PFSK-1 (cell line): ENCODE results near the gene PTTG2.

Experiments
- FOXP2 ChIP-seq: optimal IDR thresholded peaks from 2 replicates; pipeline ENCODE3; 2011; ENCODE audit warnings: borderline replicate concordance, control low read depth, inconsistent platforms; ENCODE audit not compliant: insufficient read depth; ENCODE audit errors: extremely low read length, extremely low read depth
- POLR2AphosphoS5 ChIP-seq: IDR thresholded peaks from 2 replicates; pipeline ENCODE4 v1.6.1; 2012; ENCODE audit warnings: low read depth, mild to moderate bottlenecking, control low read depth, low read length, moderate library complexity
- SIN3A ChIP-seq: IDR thresholded peaks from 2 replicates; pipeline ENCODE4 v1.6.1; 2012; ENCODE audit warnings: mild to moderate bottlenecking, low read length, moderate library complexity, borderline replicate concordance; ENCODE audit not compliant: insufficient read depth
- TAF1 ChIP-seq: IDR thresholded peaks from 2 replicates; pipeline ENCODE4 v1.6.1; 2012; ENCODE audit warnings: low read length, control low read depth, borderline replicate concordance; ENCODE audit not compliant: insufficient read depth
- TF ChIP-seq, protein P1 (sequence below), 2 experiments: IDR thresholded peaks; 2 replicates each; pipeline versions ENCODE4 v1.6.1 to v1.8.0; 2011 to 2012; ENCODE audit warnings: low read depth in 2 of 2, low read length in 2 of 2, control low read depth in 1 of 2, inconsistent platforms in 1 of 2, mild to moderate bottlenecking in 1 of 2, moderate library complexity in 1 of 2; ENCODE audit not compliant: insufficient read depth in 1 of 2

Gene PTTG2

GRCh38 chr4:37948542-37948941 is 11.7 kb upstream of the PTTG2 start:
- no peak for TF ChIP-seq POLR2AphosphoS5
- TF ChIP-seq, protein P1, sequence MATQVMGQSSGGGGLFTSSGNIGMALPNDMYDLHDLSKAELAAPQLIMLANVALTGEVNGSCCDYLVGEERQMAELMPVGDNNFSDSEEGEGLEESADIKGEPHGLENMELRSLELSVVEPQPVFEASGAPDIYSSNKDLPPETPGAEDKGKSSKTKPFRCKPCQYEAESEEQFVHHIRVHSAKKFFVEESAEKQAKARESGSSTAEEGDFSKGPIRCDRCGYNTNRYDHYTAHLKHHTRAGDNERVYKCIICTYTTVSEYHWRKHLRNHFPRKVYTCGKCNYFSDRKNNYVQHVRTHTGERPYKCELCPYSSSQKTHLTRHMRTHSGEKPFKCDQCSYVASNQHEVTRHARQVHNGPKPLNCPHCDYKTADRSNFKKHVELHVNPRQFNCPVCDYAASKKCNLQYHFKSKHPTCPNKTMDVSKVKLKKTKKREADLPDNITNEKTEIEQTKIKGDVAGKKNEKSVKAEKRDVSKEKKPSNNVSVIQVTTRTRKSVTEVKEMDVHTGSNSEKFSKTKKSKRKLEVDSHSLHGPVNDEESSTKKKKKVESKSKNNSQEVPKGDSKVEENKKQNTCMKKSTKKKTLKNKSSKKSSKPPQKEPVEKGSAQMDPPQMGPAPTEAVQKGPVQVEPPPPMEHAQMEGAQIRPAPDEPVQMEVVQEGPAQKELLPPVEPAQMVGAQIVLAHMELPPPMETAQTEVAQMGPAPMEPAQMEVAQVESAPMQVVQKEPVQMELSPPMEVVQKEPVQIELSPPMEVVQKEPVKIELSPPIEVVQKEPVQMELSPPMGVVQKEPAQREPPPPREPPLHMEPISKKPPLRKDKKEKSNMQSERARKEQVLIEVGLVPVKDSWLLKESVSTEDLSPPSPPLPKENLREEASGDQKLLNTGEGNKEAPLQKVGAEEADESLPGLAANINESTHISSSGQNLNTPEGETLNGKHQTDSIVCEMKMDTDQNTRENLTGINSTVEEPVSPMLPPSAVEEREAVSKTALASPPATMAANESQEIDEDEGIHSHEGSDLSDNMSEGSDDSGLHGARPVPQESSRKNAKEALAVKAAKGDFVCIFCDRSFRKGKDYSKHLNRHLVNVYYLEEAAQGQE (IDR thresholded peaks at IDR 0.05; ENCODE audit: insufficient read depth in 1 of 2, low read depth in 2 of 2, low read length in 2 of 2): no peak

DNA sequence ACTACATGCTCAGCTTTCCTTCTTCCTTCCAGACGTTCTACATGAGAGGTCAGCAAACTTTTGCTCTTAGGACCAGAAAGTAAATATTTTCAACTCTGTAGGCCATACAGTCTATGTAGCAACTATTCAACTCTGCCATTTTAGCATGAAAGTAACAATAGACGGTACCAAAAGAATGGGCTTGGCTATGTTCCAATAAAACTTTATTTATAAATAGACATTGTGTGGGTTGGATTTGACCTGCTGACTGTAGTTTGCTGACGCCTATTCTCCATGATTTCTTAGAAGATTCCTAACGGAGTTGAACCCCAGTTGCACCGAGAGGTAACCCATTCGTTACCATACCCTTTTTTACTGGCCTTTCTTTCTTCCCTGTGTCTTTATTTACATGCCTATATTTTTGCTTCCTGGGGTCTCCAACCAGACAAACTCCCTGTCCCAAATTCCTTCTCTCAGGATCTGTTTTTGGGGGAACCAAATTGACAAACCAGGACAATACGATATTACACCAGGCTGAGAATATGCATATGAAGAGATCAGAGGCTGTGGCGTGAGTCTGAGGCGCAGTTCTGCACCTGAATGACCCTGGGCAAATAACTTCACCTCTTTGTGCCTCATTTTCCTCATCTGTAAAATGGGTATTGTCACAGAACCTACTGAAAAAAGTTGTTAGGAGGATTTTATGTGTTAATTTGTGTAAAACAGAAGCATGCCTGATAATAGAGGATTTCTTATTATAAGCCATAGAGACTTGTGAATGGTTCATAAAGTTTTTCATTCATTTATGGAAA is 10.4 kb upstream of the PTTG2 start:
- TF ChIP-seq FOXP2 (no peak), TAF1 (no peak), POLR2AphosphoS5 (no peak), SIN3A (no peak)
- TF ChIP-seq, protein P1 (IDR thresholded peaks at IDR 0.05; ENCODE audit: insufficient read depth in 1 of 2, low read depth in 2 of 2, low read length in 2 of 2): no peak

GRCh38 chr4:37951461-37952352 is 8.5 kb upstream of the PTTG2 start:
- TF ChIP-seq TAF1 (no peak), FOXP2 (no peak), SIN3A (no peak)

- TF ChIP-seq, protein P1 (IDR thresholded peaks at IDR 0.05; ENCODE audit: insufficient read depth in 1 of 2, low read depth in 2 of 2, low read length in 2 of 2): no peak
- TF ChIP-seq SIN3A: no peak
- no peak for TF ChIP-seq POLR2AphosphoS5
- TF ChIP-seq TAF1: no peak
- no peak for TF ChIP-seq FOXP2
These were observed 7.0 kb upstream of the PTTG2 start for GRCh38 chr4:37953156-37953555.

DNA sequence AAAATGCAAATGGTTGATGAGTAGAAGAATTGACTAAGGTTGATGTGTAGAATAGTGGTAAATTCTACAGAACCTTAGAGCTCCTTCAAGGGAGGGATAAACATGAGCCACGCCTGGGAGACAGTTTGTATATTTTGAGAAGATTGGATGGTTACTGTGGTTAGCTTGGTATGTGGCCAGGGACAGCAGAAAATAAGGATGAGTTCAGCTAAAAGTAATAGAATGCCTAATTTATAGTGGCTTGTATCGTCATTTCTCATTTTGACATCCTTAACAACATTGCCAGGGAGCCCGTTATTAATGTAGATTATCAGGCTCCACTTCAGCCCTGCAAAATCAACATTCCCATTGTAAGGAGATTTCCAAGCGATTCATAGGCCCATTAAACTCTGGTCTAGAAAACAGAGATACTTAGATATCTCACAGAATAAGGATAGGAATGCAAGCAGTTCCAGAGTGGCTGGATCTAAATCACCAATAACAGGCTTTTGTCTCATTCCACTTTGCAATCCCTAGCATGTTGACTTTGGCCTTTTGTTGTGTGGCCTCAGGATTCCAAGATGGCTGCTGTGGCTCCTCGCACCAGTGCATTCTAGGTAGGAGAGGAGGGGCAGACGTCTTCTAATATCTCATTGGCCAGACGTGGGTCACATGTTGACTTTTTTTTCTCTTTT is 6.4 kb upstream of the PTTG2 start:
- TF ChIP-seq FOXP2: no peak

GRCh38 chr4:37956941-37957340 is 3.3 kb upstream of the PTTG2 start:
- no peak for TF ChIP-seq POLR2AphosphoS5
- TF ChIP-seq, protein P1 (IDR thresholded peaks at IDR 0.05; ENCODE audit: insufficient read depth in 1 of 2, low read depth in 2 of 2, low read length in 2 of 2): no peak
- no peak for TF ChIP-seq TAF1
- no peak for TF ChIP-seq FOXP2
- no peak for TF ChIP-seq SIN3A
